D341Med (cell line): ENCODE data around the gene SART3.
"Not testable (repeated sequence)": the region's sequence is repeated elsewhere in the genome, so short reads cannot be mapped to it uniquely, and the experiment has no call there.

Experiments
- DNase-seq: peaks from one replicate; pipeline ENCODE4 v3.0.0; 2012; ENCODE audit warnings: low spot score

The SART3 gene

GRCh38 chr12:108581311-108582227 is 20.6 kb upstream of the SART3 start:
- DNase-seq = no peak

- no peak for DNase-seq
These were observed 19.6 kb upstream of the SART3 start for GRCh38 chr12:108580531-108580930.

GRCh38 chr12:108578813-108579212 is 17.8 kb upstream of the SART3 start:
- DNase-seq = no peak

GRCh38 chr12:108578264-108578663 is 17.3 kb upstream of the SART3 start:
- DNase-seq = no peak

GRCh38 chr12:108577458-108577857 is 16.5 kb upstream of the SART3 start:
- no peak for DNase-seq

- DNase-seq = no peak
These were observed 15.8 kb upstream of the SART3 start for GRCh38 chr12:108576660-108577234.

- no peak for DNase-seq
These were observed 14.4 kb upstream of the SART3 start for GRCh38 chr12:108575199-108575912.

GRCh38 chr12:108574276-108574675 is 13.3 kb upstream of the SART3 start:
- not testable (repeated sequence) for DNase-seq

GRCh38 chr12:108573317-108573716 is 12.3 kb upstream of the SART3 start:
- DNase-seq = no peak

- DNase-seq = no peak
These were observed 11.3 kb upstream of the SART3 start for GRCh38 chr12:108572166-108572790.

- DNase-seq = no peak
These were observed 10.7 kb upstream of the SART3 start for GRCh38 chr12:108571609-108572165.

GRCh38 chr12:108570743-108571608 is 10.0 kb upstream of the SART3 start:
- DNase-seq = no peak

GRCh38 chr12:108568338-108569154 is 7.6 kb upstream of the SART3 start:
- DNase-seq = no peak

- no peak for DNase-seq
These were observed 6.7 kb upstream of the SART3 start for GRCh38 chr12:108567406-108568337.

GRCh38 chr12:108566452-108566851 is 5.5 kb upstream of the SART3 start:
- no peak for DNase-seq

GRCh38 chr12:108565976-108566375 is 5.0 kb upstream of the SART3 start:
- peak; percentile 87 for DNase-seq

- no peak for DNase-seq
These were observed 4.2 kb upstream of the SART3 start for GRCh38 chr12:108565146-108565545.

- no peak for DNase-seq
These were observed 3.8 kb upstream of the SART3 start for GRCh38 chr12:108564724-108565123.

- DNase-seq = no peak
These were observed 2.8 kb upstream of the SART3 start for GRCh38 chr12:108563804-108564151.
